Activated T-cell treated with anti-CD3 and anti-CD28 coated beads, Interleukin-2, amount 50 U/mL, for 1 hour (primary cell): ENCODE data around the gene TNK1.
"Not testable (repeated sequence)": the region's sequence is repeated elsewhere in the genome, so short reads cannot be mapped to it uniquely, and the experiment has no call there.

Experiments
- DNase-seq: peaks from one replicate; pipeline ENCODE4 v3.0.0-alpha.2; 2020

TNK1 gene

DNA sequence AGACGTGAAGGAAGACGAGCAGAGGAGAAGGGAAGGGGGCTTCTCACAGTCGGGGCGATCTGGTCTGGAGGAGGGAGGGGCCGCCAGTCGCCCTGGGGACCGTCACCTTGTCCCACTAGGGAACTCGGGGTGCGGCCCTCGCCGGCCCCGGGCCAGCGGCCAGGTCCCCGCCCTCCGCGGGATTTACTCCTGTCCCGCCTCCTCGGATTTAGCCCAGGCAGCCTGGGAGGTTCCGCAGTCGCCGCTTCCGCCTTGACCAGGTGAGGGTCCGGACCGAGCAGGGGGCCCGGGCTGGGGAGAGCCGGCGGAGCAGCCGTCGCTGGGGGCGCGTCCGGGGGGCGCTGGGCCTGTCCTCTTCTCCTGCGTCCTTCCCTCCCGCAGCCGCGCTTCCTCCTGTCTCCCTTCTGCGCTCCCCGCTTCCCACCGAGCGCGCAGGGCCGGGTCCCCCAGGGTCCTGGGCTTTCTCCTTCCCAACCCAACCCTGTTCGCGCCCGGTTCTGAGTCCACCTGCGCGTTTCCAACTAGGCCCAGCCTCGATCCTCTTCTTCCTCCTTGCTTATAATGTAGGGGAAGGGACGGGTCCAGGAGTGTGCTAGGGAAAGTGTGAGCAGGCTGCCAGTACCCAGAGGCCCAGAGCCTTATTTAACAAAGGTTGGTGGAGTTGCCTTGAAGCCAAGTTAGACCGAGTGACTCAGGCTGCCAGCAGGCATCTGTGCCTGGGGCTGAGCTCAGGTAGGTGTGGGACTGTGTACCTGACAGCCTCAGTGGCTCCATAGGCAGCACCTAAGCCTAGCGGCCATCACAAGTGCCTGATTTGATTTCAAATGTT, at the start of gene TNK1:
Gene TNK1, plus strand, starts transcription at position 235 of the 829 bp plus-strand sequence. CDS start 1,838 bp downstream, outside the sequence.
- DNase-seq: no peak

- no peak for DNase-seq
Observed at GRCh38 chr17:7332111-7332510, 48.8 kb upstream of the TNK1 start.

GRCh38 chr17:7332600-7333069, 48.3 kb upstream of the TNK1 start:
- DNase-seq: not testable (repeated sequence)

DNA sequence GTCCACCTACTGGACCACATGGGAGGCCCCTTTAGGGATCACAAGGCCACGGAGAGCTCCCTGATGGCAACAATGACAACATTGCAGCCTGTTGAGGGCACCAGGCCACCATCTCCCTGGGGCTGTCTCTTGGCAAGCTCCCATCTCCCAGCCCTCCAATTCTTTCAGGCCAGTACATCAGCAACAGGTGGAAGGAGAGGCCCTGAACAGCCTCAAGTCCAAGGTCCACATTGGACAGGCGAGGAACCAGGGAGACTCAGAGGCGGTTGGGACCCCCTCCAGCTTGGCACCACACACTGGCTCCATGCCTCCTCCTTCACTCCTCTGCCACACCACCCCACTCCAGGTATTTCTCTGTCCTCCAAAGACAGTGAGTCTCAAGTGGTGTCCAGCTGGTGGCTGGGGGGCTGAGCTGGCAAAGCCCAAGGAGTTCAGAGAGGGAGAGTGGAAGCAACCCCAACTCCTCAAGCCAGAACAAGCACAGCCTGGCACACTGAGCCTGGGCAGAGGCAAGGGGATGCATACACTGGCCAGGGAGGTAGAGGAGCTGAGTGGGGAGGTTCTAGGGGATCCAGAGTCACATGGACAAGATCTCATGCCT, 45.9 kb upstream of the TNK1 start:
- DNase-seq: no peak

GRCh38 chr17:7335765-7336164, 45.1 kb upstream of the TNK1 start:
- not testable (repeated sequence) for DNase-seq

GRCh38 chr17:7336240-7337175, 44.4 kb upstream of the TNK1 start, which contains the start of gene ACAP1:
Gene ACAP1, plus strand, starts transcription at chr17:7336529. Its CDS starts 206 bp downstream, at chr17:7336735.
- DNase-seq: peak; percentile 88

- DNase-seq: not testable (repeated sequence)
Observed at GRCh38 chr17:7337600-7337999, 43.3 kb upstream of the TNK1 start.

GRCh38 chr17:7340179-7340578, 40.7 kb upstream of the TNK1 start:
- DNase-seq: no peak

DNA sequence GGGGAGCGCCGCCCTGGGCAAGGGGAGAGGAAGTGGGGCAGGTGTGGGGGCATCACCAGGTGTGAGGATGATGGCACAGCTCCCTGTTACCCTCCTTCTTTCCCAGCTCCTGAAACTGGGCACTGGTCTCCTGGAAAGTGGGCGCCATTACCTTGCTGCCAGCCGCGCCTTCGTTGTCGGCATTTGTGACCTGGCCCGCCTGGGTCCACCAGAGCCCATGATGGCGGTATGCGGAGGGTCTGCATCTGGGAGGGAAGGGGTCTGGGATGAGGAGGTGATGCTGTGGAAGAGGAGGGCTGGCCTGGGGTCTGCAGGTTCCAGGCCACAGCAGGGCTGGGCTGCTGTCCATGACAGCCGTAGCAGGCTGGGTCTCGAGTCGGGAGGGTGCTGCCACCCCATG, 39.0 kb upstream of the TNK1 start:
- DNase-seq: no peak

DNA sequence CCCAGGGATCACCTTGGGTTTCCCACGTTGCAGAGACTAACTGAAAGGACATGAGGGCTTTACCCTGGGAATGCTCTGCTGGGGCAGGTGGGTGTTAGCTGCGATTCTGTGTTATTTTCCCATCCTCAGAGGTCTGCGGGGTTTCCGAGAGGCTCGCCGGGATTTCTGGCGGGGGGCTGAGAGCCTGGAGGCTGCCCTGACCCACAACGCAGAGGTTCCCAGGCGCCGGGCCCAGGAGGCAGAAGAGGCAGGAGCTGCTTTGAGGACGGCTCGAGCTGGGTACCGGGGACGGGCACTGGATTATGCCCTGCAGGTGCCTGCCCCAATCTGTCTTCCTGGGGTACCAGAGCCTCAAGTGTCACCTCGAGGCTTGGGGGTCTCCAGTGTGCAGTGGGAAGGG, 37.6 kb upstream of the TNK1 start:
- no peak for DNase-seq

DNA sequence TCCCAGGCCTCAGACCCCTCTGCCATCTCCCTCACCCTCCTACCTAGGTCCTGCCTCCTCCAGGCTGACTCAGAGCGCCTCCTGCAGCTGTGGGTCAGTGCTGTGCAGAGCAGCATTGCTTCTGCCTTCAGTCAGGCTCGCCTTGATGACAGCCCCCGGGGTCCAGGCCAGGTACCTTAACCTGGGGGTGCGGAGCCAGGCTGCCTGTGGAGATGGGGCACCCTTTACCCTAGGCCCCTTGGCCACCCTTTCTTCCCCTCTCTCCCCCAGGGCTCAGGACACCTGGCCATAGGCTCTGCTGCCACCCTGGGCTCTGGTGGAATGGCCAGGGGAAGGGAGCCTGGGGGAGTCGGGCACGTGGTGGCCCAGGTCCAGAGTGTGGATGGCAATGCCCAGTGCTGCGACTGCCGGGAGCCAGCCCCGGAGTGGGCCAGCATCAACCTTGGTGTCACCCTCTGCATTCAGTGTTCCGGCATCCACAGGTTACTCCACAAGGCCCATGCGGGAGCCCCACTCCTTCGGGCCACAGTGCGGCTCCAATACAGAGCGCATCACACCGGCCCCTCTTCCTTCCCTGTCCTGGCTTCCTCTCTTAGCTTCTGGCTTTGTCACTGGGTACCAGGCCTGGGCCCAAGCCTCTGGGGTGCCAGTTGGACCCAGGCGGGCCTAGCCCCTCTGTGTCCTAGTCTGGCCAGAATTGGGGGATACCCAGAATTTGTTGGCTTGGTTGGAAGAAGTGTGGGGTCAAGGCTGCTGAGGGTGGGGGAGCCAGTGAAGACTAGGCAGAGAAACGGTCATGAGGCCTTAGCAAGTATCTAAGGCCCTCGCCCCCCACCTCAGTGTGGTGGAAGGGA, 33.9 kb upstream of the TNK1 start:
- no peak for DNase-seq

- DNase-seq: no peak
Observed at GRCh38 chr17:7347630-7348477, 33.0 kb upstream of the TNK1 start.

DNA sequence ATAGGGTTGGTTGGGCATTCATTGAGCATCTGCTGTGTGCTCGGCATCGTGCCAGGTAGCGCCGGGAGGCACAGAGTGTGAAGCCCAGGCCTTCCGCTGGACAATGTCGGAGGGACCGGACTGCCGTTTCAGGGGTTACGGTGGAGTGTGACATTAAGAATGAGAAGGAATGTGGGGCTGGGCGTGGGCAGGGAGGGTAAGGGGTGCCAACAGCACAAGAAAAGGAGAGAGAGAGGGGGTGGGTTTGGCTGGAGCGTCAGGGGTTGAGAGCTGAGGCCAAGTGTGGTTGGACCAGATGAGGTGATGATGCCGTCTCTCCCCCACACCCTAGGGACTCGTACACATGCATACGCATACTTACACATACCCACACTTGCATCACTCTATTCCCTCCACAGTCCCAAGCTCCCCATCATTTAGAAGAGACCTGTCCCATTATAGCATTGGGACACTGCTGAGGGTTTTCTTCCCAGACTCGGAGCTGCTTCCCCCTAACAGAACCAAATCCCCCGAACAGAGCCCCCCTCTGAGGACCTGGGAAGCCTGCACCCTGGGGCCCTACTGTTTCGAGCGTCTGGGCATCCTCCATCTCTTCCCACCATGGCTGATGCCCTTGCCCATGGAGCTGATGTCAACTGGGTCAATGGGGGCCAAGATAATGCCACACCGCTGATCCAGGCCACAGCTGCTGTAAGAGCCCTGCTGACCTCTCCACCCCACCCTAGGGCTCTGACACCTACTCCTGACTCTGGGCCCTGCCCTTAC, 32.2 kb upstream of the TNK1 start:
- no peak for DNase-seq

DNA sequence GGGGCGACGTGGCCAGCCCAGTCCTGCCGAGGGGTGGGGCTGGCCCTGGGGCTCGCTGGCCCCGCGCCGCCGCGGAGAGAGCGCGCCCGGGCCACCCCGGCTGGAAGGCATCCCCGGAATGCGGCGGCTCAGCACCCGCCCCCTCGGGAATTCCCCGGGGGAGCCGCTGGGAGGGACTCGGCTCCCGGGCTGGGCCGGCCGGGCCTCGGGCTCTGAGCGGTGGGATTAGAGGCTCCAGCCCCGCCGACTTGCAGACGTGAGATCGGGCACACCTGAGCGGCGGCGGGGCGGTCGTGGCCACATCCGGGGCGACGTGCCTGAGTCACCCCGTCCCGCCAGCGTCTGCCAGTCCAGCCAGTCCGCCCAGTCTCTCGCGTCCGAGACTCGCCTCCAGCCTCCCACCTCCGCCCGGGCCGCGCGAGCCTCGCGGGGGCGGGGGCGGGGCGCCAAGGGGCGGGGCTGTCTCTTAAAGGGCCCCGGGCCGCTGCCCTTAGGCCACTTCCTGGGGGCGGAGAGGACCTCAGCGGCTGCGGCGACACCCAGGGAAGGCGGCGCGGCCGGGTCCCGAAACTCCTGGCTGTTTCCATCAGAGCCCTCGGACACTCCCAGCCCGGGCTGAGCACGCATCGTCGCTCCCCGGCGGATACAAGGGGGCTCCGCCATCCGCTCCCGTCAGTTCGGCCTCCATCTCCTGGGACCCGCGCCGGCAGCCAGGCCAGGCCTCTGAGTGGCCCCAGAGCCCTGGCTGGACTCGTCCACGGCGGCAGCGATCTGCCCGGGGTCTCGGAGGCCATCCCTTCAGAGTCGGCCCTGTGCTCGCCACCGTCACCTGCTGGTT, 29.0 kb upstream of the TNK1 start, which contains the start of gene KCTD11:
Gene KCTD11, plus strand, starts transcription at position 498 of the 838 bp plus-strand sequence.
- DNase-seq: peak; percentile 78

GRCh38 chr17:7352503-7352889, 28.4 kb upstream of the TNK1 start:
- DNase-seq: no peak

DNA sequence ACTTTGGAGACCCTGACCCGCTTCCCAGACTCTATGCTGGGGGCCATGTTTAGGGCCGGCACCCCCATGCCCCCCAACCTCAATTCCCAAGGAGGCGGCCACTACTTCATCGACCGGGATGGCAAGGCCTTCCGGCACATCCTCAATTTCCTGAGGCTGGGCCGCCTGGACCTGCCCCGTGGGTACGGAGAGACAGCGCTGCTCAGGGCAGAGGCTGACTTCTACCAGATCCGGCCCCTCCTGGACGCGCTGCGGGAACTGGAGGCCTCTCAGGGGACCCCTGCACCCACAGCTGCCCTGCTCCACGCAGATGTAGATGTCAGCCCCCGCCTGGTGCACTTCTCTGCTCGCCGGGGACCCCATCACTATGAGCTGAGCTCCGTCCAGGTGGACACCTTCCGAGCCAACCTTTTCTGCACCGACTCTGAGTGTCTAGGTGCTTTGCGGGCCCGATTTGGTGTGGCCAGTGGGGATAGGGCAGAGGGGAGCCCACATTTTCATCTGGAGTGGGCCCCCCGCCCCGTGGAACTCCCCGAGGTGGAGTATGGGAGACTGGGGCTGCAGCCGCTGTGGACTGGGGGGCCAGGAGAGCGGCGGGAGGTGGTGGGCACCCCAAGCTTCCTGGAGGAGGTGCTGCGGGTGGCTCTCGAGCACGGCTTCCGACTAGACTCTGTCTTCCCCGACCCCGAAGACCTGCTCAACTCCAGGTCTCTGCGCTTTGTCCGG, 27.8 kb upstream of the TNK1 start:
- no peak for DNase-seq

DNA sequence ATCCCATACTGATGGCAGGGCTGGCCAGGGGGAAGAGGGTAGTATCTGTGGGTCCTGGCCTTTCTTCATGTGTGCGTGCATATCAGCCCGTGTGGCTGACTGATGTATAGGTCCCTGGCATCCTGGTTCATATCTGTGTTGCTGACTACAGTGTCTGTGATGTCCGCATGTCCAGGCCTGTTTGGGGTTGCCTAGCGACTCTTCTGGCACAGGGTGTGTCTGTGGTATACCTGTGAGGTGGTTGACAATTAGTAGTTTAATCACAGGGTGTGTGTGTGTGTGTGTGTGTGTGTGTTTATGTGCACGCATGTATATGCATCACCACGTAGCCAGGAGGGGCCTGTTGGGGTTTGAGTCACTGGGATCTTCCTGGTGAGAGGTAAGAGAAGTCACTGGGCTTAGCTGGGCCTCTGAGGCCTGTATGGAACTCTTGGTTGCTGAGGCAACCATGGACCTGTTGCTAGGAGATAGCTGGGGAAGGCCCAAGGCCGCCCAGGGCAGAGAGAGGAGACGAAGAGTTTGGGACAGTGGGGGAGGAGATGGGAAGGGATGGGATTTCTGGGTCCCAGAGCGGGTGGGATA, 26.5 kb upstream of the TNK1 start:
- no peak for DNase-seq

- no peak for DNase-seq
Observed at GRCh38 chr17:7355053-7355452, 25.8 kb upstream of the TNK1 start, which contains the start of gene TMEM95. Gene TMEM95, plus strand, starts transcription at chr17:7355156. Its CDS starts 49 bp downstream, at chr17:7355205.
